ENCODE results near the gene FOXS1. TPM values are rescaled to one million over a fixed set of nuclear protein-coding genes. Genes with fewer than 3 reads are reported as not detected.

Gene FOXS1
- total RNA-seq, 4 donors from 2014 or later: 0.48 to 1.3 (median 0.63) TPM; not detected in 1

GRCh38 chr20:31861385-31862156, 16.2 kb upstream of the FOXS1 start:
- DNase-seq (ENCODE audit: low spot score) (no peak), ATAC-seq (ENCODE audit: low FRiP score) (peak; percentile 45)
- TF ChIP-seq CTCF (IDR thresholded peaks at IDR 0.05): no peak

- no peak for TF ChIP-seq CTCF (IDR thresholded peaks at IDR 0.05)
- ATAC-seq (ENCODE audit: low FRiP score) (no peak), DNase-seq (ENCODE audit: low spot score) (no peak)
Measured at GRCh38 chr20:31861135-31861384, 15.7 kb upstream of the FOXS1 start.

- no peak for TF ChIP-seq CTCF (IDR thresholded peaks at IDR 0.05)
- peak; percentile 79 for ATAC-seq (ENCODE audit: low FRiP score)
Measured at GRCh38 chr20:31860390-31861134, 15.2 kb upstream of the FOXS1 start.

GRCh38 chr20:31859998-31860380, 14.6 kb upstream of the FOXS1 start:
- DNase-seq (ENCODE audit: low spot score) (no peak), ATAC-seq (ENCODE audit: low FRiP score) (no peak)
- no peak for TF ChIP-seq CTCF (IDR thresholded peaks at IDR 0.05)

More at GRCh38 chr20:31860390-31861134, 15.2 kb upstream of the FOXS1 start:
- DNase-seq (ENCODE audit: low spot score): no peak

DNA sequence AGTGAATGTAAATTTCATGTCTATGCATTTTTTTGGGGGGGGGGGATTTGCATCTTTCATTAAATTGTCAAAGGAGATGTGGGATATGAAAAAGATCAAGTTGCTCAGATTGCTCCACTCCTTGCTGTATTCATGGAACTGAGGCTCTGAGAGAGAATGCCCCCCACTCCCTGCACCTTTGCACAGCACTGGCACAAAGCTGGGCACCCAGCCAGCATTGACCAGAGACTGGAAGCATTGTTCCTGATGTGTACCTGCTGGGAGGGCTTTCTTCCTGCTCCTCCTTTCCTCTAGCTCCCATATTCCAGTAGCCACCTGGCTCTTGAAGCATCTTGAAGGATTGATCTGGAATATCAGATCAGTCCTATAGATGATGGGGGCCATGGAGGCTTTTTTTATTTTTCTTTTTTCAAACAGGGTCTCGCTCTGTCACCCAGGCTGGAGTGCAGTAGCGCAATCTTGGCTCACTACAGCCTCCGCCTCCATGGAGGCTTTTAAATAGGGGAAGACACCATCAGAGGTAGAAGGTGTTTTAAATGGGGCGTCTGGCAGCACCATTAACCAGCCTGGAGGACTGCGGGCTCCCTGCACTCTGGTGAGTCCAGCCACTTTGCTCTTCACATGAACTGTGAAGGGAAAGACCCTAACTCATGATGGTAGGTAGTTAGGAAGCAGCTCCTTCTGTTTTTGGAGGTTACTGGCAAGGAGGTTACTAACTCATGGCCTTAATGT, 14.0 kb upstream of the FOXS1 start:
- DNase-seq (ENCODE audit: low spot score) (no peak), ATAC-seq (ENCODE audit: low FRiP score) (no peak)
- no peak for TF ChIP-seq CTCF (IDR thresholded peaks at IDR 0.05)

GRCh38 chr20:31858760-31859083, 13.3 kb upstream of the FOXS1 start:
- no peak for TF ChIP-seq CTCF (IDR thresholded peaks at IDR 0.05)
- DNase-seq (ENCODE audit: low spot score) (no peak), ATAC-seq (ENCODE audit: low FRiP score) (no peak)
